NCI-H345 treated with DMSO at 0.1 percent for 48 hours (cell line): ENCODE measurements around the gene SPATA17.
"Not testable (repeated sequence)": the region's sequence is repeated elsewhere in the genome, so short reads cannot be mapped to it uniquely, and the experiment has no call there.

Experiments
- DNase-seq: peaks from one replicate; lab custom pipeline; 2025; ENCODE audit not compliant: unreplicated experiment; lab: John Stamatoyannopoulos, UW

SPATA17 gene, protein sequence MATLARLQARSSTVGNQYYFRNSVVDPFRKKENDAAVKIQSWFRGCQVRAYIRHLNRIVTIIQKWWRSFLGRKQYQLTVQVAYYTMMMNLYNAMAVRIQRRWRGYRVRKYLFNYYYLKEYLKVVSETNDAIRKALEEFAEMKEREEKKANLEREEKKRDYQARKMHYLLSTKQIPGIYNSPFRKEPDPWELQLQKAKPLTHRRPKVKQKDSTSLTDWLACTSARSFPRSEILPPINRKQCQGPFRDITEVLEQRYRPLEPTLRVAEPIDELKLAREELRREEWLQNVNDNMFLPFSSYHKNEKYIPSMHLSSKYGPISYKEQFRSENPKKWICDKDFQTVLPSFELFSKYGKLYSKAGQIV

DNA sequence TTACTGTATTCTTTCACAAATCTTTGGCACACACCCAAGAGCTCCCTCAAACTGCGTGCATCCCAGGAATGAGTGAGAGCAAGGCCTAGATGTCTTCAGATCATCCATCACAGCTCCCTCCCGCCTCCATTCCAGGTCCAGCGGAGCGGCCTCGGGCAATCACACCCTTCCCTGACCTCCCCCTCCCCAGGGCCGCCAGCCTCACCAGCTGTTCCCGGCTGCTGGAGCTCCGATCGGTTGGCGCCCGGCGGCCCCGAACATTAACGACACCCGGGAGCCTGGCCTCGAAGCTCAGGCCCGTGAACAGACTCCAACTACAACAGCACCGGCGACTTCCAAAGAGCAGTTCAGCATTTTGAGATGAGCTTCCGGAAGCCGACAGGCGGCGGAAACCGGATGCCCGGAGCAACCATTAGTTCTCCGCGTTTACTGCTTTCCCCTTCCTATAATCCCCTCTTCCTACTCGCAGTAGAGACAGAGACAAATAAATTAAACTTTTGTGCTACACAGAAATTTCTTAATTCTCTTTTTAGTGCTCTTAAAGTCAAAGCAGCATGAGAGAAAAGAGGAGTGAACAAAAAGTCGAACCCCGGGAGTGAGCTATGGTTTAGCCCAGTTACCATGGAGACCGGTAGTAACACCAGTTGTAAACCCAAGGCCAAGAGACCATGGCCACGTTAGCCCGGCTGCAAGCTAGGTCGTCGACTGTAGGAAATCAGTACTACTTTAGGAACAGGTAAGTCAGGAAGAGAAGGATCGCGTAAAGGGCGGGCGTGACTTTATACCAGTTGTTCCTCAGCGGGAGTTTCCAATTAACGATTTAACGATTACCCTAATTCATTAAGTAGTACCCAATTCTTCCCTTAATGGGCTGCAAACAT is at the start of gene SPATA17, which contains the start of gene GPATCH2:
SPATA17 (plus strand) TSS at position 634 of the 881 bp plus-strand sequence; CDS start at position 669, 35 bp downstream.
GPATCH2 (minus strand) TSS at position 380 of the 881 bp plus-strand sequence; CDS start at position 261, 119 bp downstream.
- DNase-seq: peak; percentile 78

DNA sequence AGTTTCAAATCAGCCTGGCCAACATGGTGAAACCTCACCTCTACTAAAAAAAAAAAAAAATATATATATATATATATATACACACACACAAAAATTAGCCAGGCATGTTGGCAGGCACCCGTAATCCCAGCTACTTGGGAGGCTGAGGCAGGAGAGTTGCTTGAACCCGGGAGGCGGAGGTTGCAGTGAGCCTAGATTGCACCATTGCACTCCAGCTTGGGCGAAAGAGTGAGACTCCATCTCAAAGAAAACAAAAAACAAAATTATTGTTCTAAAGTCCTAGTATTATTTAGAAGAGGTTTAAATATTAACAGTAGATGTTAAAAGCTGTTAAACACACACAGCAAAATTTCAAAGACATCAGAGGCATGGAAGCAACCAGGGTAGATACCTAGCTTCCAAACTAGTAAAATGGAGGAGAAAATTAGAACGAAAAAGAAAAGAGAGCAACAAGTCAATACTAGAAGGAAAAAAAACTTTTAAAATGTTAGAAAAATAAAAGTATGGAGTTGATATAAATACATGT is 46.8 kb upstream of the SPATA17 start:
- DNase-seq: not testable (repeated sequence)

DNA sequence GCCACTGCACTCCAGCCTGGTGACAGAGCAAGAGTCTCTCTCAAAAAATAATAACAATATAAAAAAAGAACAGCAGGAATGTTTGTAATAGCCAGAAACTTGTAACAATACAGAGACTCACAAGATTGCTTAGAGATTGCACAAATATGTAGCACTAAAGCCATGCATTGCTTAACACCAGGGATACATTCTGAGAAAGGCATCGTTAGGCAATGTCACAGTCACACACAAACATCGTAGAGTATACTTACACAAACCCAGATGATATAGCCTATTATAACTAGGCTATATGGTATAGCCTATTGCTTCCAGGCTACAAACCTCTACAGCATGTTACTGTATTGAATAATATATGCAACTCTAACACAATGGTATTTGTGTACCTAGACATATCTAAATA is 45.6 kb upstream of the SPATA17 start:
- DNase-seq: no peak

DNA sequence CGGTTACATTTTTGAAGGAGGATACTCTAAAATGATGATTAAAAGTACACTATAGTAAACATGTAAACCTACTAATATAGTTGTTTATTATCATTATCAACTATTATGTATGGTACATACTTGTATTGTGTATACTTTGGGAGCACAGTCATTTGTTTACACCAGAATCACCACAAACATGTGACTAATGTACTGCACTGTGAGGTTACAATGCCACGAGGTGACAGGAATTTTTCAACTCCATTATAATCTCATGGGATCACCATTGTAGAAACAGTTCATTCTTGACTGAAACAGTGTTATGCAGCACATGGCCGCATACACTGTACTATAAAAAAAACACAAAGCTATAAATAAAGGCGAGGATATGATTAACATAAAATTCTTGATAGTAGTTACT is 44.6 kb upstream of the SPATA17 start:
- DNase-seq: no peak

DNA sequence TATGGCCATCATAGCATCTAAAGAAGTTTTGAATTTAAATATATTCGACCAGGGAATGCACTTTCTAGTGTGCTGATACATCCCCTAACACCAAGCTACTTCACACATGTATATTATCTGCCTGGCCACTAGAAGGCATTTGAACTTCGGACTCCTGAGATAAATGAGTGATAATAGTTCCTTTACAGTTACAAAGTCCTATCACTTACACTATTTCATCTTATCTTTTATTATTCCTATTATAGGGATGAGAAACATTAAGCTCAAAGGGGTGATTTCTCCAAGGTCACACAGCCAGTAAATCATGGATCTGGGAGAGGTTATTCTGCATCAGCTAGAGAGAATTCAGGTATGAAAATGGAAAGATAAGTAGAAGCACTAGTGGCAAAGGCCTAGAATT is 40.5 kb upstream of the SPATA17 start:
- no peak for DNase-seq

DNA sequence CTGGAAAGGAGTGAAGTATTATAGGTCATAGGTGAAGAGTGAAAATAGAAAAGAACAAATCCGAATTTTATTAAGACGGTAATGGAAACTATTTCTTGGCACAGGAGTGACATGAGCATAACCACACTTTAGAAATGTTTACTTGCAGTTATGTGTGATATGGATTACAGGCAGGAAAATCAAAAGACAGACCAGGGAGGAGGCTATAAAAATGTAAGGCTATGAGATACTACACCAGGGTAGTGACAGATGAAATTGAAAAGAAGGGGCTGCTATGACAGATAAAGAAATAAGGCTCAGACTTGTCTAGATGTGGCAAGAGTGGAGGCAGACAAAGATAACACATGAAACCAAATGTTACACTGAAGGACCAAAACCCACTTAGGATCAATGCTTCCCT is 32.0 kb upstream of the SPATA17 start:
- no peak for DNase-seq

DNA sequence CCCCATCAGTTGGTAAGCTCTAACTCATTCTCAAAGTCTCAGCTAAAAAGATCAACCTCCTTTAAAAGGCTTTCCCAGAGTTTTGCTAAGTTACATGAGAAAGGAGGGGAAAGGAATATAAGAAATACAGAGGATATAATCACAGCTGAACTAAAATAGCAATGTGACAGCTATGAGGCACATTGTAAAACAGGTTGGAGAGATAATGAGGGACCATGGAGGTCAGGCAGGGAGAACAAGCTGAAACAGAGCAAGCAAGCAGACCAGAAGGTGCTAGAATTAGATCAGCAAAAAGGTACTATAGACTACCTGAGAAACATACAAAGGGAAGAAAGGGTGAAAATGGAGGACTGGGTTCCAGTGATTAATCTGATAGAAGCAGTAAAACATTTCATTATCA is 28.8 kb upstream of the SPATA17 start:
- DNase-seq: no peak

DNA sequence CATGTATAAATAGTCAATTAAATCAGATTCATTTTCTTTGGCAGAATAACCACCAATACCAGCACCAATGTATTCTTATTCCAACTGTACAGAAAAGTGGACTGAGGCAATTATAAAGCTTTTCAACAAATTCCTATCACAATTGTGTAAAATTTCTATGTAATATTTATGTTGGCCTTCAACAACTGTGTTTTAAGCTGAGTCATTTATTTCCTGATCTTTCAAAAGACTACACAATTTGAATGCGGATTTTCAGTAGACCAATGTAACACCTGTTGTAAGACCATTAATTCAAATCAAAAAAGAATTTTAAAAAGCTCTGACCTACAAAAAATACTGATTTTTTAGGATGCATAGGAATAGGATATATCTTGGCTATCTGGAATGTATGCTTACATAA is 25.8 kb upstream of the SPATA17 start:
- DNase-seq: no peak

DNA sequence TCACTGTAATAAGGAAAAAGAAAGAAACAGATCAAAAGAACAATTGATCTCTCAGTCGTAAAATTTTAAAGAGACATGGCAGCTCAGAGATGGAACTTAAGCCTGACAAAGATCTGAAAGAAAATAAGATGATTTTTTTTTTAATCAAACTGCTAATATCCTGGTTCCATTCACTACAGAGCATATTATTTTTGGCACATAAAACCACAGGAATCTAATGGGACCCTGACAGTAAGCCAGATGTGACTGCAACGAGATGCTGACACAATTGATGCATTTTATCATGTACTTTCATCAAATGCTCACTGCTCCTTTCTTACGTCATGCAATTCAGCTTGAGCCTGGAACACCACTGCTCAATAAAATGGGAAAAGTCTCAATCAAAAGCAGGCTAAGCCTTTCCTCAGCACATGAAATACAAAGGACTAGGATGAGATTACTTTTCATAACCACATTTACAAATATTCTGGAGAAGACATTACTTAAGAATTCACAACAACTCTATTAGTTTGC is 16.9 kb upstream of the SPATA17 start:
- no peak for DNase-seq

DNA sequence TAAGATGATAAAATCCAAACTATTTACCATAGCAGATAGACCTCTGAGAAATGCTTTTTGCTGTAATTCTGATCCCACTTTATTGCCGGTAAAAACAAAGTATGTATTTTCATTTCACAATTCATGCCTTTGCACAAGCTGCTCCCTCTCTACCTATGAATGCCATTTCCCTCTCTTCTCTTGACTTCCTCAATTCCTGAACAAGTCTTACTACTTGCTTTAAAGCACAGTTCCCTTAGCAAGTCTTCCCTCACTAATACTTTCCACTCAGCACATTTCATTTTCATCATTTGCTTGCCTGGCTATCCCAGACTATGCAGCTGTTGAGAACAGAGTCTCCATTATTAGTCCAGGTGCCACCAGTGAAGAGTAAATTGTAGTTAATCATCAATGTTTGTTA is 14.0 kb upstream of the SPATA17 start:
- DNase-seq: no peak

DNA sequence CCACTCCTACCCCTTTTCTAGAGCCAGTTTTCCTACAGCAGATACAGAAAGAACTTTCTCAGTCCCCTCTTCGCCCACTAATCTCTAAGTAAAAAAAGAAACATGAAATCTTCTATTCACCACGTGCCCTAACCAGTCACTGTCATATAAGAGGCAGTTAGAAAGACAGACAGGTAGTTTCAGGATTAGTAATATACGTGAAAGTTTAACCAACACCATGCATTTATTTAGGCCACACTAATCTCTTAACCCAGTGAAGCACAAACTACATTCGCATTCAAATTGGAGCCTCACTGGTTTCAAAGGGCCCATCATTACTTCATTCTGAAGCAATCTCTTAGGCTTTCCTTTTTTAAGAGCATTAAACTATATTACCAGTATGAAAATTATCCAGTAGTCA is 10.3 kb upstream of the SPATA17 start:
- no peak for DNase-seq

DNA sequence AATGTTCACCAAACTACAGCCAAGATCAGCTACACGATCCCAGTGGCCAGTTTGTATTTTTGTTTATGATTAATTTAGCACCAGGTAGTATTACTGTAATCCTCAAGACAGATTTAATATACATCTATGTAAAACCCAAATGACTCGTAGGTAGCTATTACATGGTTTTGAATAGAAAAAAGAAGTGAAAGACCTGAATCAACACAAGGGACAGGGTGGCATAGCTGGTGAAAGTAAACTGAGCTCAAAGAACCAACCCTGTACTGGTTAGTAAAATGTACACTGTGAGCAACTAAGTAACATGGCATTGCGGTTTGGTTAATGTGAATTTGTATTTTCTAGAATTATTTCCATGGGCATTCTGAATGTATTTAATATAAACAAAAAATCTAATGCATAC is 9.1 kb upstream of the SPATA17 start:
- no peak for DNase-seq

DNA sequence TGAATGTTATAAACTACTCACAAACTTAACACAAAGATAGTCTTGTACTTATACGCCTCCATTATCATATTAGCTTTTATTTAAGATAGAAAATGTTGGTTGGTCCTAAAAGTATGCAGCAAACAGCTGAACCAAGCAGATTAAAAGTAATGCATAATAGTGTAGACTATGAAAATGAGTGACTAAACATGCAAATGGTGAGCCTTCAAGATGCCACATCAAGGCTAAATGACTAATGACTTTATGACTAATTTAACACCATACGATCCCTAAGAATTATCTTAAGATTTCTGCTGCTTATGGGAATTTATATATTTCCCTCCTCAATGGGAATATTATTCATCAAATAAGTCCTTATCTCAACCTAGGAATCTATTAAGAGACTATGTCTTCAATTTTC is 4.8 kb upstream of the SPATA17 start:
- DNase-seq: no peak

DNA sequence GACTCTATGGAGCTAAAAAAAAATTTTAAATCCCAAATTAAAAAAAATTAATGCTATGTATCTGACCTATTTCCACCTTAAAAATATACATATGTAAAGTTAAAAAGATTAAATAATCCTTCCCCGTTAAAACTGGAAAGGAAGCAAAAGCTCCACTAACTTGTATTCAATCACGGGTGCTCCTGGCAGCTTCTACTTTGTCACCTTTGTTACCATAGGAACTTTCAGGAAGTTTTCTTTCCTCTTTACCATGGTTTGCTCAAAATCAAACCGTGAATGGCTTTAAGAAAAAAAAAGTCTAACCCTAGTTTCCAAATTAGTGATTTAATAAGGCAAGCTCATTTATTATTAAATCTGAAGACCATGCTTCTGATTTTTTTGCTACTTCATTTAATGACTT is 3.7 kb upstream of the SPATA17 start:
- DNase-seq: no peak

DNA sequence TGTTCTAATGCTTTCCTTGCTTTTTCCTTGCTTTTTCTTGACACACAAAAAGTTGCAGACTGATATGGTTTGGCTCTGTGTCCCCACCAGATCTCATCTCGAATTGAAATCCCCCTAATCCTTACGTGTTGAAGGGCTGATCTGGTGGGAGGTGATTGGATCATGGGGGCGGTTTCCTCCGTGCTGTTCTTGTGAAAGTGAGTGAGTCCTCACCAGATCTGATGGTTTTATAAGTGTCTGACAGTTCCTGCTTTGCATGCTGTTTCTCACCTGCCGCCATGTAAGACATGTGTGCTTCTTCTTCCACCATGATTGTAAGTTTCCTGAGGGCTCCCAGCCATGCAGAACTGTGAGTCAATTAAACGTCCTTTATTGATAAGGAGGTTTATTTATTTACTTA is 11.3 kb downstream of the SPATA17 start:
- no peak for DNase-seq

DNA sequence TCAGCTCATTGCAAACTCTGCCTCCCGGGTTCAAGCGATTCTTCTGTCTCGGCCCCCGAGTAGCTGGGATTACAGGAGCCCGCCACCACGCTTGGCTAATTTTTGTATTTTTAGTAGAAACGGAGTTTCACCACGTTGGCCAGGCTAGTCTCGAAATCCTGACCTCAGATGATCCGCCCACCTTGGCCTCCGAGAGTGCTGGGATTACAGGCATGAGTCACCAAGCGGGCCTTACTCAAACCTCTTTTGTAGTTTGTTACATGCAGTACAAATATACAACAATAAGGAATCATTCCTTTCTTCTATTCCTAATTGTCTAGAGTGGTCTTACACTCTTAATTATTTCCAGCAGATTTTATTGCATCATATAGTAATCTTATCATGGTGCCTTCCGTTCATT is 16.6 kb downstream of the SPATA17 start:
- DNase-seq: no peak

DNA sequence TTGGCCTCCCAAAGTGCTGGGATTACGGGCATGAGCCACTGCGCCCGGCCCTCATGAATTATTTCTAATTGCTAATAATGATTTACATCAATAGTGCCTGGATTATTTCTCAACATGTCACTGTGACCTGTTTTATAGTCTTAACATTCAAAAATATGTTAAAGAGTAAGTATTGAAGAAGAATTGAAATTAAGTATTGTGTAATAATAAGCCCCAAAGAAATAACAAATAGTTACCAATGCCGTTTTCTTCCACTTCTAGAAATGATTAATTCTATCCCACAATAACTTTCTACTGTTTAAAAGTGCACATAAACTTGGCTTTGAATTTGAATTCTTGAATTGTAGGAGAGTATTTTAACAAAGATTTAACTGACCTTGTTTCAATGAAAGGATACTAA is 19.5 kb downstream of the SPATA17 start:
- DNase-seq: no peak

DNA sequence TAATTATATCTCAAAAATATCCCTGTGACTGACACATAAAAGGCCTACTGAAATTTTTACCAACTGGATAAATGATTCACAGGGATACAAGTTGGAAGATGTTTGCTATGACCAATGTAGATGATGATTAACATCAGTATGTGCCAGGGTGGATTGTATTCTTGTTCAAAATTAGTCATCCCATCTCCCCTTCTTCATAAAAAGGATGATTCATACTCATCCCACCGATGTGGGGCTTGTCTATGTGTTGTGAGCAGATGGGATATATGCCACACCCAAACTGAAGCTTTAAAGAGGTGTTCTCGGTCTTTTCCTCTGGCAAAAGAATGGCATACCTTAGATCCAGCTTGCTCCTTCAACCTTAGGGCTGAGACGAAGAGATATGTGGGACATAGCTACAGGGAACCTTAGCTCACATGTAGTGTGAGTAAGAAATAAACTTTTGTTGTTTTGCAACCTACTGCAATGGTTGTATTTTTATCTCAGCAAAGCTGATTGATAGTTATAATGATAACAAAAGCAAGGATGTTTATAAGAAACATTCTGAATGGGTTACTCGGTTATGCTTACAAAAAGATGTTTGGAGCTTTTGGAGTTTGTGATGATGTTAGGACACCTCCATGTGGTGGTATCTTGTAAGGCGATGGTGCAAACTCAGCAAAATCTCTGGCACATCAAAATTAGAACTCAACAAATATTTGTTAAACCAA is 29.4 kb downstream of the SPATA17 start:
- no peak for DNase-seq

DNA sequence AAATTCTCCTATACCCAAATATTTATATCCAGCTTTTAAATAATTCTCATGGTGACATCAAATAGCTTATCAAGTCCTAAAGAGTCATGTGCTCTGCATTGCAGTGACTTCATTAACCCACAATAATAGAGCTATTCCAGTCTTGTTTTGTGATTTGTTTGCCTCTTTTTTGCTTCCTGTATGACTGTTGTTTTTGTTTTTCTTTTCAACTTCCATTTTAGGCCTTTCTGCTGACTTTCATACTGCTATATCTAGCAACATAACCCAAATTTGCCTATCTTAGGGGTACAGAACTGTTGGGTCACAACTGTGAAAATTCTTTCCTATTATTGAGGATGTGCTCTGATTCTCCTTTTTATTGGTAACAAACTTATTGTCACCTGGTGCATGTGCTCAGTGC is 30.3 kb downstream of the SPATA17 start:
- no peak for DNase-seq

DNA sequence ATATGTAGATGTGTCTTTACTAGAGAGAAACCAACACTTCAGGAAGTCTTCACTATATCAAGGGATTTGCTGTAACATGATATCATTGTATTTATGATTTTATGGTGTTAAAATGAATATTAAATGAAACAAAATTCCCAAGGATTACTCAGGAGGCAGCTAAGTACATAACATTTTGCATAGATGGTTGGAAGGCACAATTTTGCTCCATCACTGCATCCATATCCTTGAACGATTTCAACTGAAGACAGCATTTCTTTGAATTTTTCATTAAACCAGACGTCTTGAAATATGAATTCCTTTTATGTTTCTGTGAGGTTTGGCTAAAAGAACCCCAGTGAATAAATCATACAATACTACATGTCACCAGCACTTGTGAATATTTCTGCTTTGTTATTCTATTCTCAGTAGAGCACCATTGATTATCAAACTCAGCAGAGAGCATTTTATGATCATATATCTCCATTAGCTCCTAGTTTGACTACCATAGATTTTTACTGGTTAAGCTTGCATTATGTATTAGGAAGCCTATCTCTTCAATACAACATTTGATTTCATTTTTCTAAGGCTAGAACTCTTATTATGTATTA is 37.3 kb downstream of the SPATA17 start:
- no peak for DNase-seq

DNA sequence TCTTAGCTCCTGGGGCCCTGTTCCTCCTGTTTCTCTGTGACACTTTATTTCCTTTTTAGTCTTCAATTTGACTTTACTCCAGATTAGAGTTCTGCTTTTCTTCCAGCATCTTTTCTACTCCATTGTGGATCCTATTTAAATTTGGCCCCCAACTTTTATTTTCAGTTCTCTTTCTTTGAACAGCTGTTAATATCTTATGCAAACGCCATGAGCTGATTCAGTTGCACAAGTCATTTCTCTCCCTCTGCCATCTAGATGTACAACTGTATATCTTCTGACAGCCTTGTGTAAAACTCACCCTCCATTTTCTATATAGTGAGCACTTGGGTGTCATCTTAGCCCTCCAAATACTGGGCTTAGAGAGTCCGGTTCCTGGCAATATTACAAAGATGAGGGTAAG is 42.2 kb downstream of the SPATA17 start:
- DNase-seq: no peak
